HS-5 (cell line): ENCODE measurements around the gene FSD2.
"Not testable (repeated sequence)": the region's sequence is repeated elsewhere in the genome, so short reads cannot be mapped to it uniquely, and the experiment has no call there.

ENCODE experiments used
- DNase-seq: peaks from one replicate; pipeline ENCODE4 v3.0.0-alpha.2; 2012; ENCODE audit warnings: low read depth

FSD2 gene

DNA sequence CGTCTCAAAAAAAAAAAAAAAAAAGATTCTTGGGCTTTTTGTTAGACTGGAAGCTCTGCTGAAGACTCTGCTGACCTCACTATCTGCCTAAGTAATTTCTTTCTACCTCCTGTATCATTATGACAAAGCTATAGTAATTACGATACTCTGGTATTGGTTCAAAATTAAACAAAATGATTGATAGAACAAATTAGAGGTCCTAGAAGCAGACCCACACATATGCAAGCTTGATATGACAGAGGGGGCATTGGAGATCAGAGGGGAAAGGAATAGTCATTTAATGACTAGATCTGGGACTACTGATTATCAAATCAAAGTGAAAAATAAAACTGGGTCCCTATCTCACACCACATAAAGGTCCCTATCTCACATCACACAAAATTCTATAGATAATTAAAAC lies 74.3 kb downstream of the FSD2 start:
- DNase-seq = no peak

GRCh38 chr15:82730022-82730530 lies 75.8 kb downstream of the FSD2 start:
- DNase-seq = no peak

GRCh38 chr15:82726816-82727215 lies 79.1 kb downstream of the FSD2 start:
- DNase-seq = no peak

DNA sequence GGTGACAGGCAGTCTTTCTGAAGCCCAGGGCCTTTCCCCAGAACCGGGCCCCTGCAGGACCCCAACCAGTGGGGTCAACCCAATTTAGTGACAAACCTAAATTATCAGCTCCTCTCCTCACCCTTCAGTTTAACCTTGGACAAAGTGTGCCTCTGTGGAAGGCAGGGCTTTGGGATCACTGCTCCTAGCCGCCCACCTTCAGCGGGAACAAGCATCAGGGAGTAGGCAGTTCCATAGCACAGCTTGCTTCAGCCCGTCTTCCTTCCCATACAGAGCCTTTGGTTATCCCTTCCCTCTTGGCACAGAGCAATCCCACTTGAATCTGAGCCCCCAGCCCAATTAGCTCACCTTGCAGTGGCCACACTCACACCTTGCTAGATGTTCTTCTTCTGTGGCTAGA lies 90.9 kb downstream of the FSD2 start:
- no peak for DNase-seq

DNA sequence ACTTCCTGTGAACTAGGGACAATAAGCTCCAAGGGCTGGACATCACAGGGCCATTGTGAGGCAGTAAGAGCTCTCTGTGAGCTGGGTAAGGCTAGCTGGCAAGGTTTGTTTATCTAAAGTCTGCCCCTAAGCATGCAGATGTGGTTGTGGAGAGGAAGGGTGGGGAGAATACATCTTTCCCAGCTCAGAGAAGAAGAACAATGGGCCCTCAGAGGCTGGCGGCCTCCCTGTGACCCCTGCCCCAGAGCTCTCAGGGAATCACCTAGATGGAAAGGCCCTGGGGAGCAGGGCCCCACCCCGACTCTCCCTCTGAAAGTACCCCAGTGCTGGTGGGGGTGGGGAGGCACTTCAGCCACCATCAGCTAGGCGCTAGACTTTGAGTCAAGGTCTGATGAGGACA lies 91.9 kb downstream of the FSD2 start:
- no peak for DNase-seq

GRCh38 chr15:82712036-82712435 lies 93.8 kb downstream of the FSD2 start:
- DNase-seq = no peak

- DNase-seq = no peak
These were observed 94.9 kb downstream of the FSD2 start for GRCh38 chr15:82710926-82711490.

GRCh38 chr15:82710208-82710555 lies 95.7 kb downstream of the FSD2 start:
- no peak for DNase-seq

GRCh38 chr15:82709421-82710207 lies 96.3 kb downstream of the FSD2 start, which contains the start of gene AP3B2:
Gene AP3B2, minus strand, starts transcription at chr15:82709875. Its CDS starts 169 bp downstream, at chr15:82709706.
- peak; percentile 11 for DNase-seq

GRCh38 chr15:82709081-82709420 lies 96.8 kb downstream of the FSD2 start:
- DNase-seq = no peak

GRCh38 chr15:82705856-82706255 lies 100.0 kb downstream of the FSD2 start:
- not testable (repeated sequence) for DNase-seq
